Keratinocyte (primary cell): ENCODE data around the gene FUBP1. TPM values are rescaled to one million over a fixed set of nuclear protein-coding genes. Genes with fewer than 3 reads are reported as not detected.

ENCODE experiments used
- DNase-seq: peaks from one replicate; pipeline ENCODE4 v3.0.0-alpha.2; 2011; ENCODE audit warnings: low read depth, missing footprints, low spot score
- FAIRE-seq: peaks from 2 replicates; lab custom pipeline; 2011; peaks lifted over from hg19 to GRCh38; lab: Jason Lieb, UNC
- H2AFZ ChIP-seq: 2 replicates; pipeline ENCODE4 v1.6.0; 2012; ENCODE audit warnings: low read length, control low read depth, inconsistent platforms; ENCODE audit not compliant: control insufficient read depth
- H3K27ac ChIP-seq: 2 replicates; pipeline ENCODE4 v1.5.1; 2011; ENCODE audit warnings: low read length; ENCODE audit not compliant: control insufficient read depth, insufficient read depth
- H3K27me3 ChIP-seq: 3 replicates; pipeline ENCODE4 v1.6.0; 2011; ENCODE audit warnings: low read length; ENCODE audit not compliant: control insufficient read depth, insufficient read depth; ENCODE audit errors: extremely low read depth
- H3K36me3 ChIP-seq, 2 experiments: 2 replicates in 1 of 2; 3 replicates in 1 of 2; pipeline ENCODE4 v1.5.1; 2011; ENCODE audit warnings: low read length in 2 of 2, mild to moderate bottlenecking in 1 of 2; ENCODE audit not compliant: control insufficient read depth in 2 of 2, insufficient read depth in 2 of 2; ENCODE audit errors: extremely low read depth in 1 of 2
- H3K4me1 ChIP-seq: 3 replicates; pipeline ENCODE4 v1.5.1; 2011; ENCODE audit warnings: low read length; ENCODE audit not compliant: control insufficient read depth, insufficient read depth; ENCODE audit errors: extremely low read depth
- H3K4me2 ChIP-seq: 3 replicates; pipeline ENCODE4 v1.6.0; 2011; ENCODE audit warnings: low read depth, low read length; ENCODE audit not compliant: control insufficient read depth, insufficient read depth; ENCODE audit errors: extremely low read depth
- H3K4me3 ChIP-seq, 3 experiments: fragments of 200-600 bp in 1 of 3; sonication (generic) in 1 of 3; 2 replicates in 2 of 3; 3 replicates in 1 of 3; pipeline ENCODE4 v1.5.1; 2011 to 2016; ENCODE audit warnings: low read length in 3 of 3, mild to moderate bottlenecking in 3 of 3, control low read depth in 2 of 3, inconsistent platforms in 1 of 3, low read depth in 1 of 3, mixed read lengths in 1 of 3, mixed run types in 1 of 3, moderate library complexity in 1 of 3; ENCODE audit not compliant: control insufficient read depth in 2 of 3, insufficient read depth in 2 of 3; ENCODE audit errors: extremely low read depth in 1 of 3
- H3K79me2 ChIP-seq: 2 replicates; pipeline ENCODE4 v1.6.0; 2012; ENCODE audit warnings: low read length; ENCODE audit not compliant: control insufficient read depth, insufficient read depth
- H3K9ac ChIP-seq: 3 replicates; pipeline ENCODE4 v1.6.0; 2011; ENCODE audit warnings: low read length; ENCODE audit not compliant: control insufficient read depth, insufficient read depth; ENCODE audit errors: extremely low read depth
- H3K9me1 ChIP-seq: 3 replicates; pipeline ENCODE4 v1.6.0; 2011; ENCODE audit warnings: low read length; ENCODE audit not compliant: control insufficient read depth, insufficient read depth; ENCODE audit errors: extremely low read depth
- H3K9me3 ChIP-seq: 2 replicates; pipeline ENCODE4 v1.5.1; 2012; ENCODE audit warnings: low read depth, low read length; ENCODE audit not compliant: control insufficient read depth
- H4K20me1 ChIP-seq: 3 replicates; pipeline ENCODE4 v1.6.0; 2011; ENCODE audit warnings: low read length; ENCODE audit not compliant: control insufficient read depth, insufficient read depth; ENCODE audit errors: extremely low read depth
- EZH2 ChIP-seq: IDR thresholded peaks from one replicate; pipeline ENCODE4 v1.6.1; 2012; ENCODE audit warnings: inconsistent platforms, mild to moderate bottlenecking, low read length, moderate library complexity
- dilution Hi-C: fragments of 300-500 bp; cut with MboI; formaldehyde crosslinking; loops from one replicate; pipeline ENCODE4 v1.7.0; 2020; ENCODE audit warnings: low sequenced_read_pairs; ENCODE audit not compliant: extremely low pct_ligation_motif_present
- polyA plus RNA-seq, 5 experiments: library from polyadenylated mRNA; depleted of rRNA in 3 of 5; stranded (reverse) in 3 of 5; stranded (forward) in 1 of 5; unstranded in 1 of 5; fragments of >200 nt; gene quantifications; 1 replicate in 1 of 5; 2 replicates in 3 of 5; 3 replicates in 1 of 5; pipeline versions ENCODE4 v1.2.1 to v1.2.3, GENCODE V29; 2011 to 2012; ENCODE audit warnings: missing spikeins in 2 of 5, low read depth in 1 of 5, low replicate concordance in 1 of 5
- TF ChIP-seq, protein P1 (sequence below), 3 experiments: IDR thresholded peaks in 1 of 3; conservative IDR thresholded peaks in 1 of 3; optimal IDR thresholded peaks in 1 of 3; 2 replicates in 2 of 3; 3 replicates in 1 of 3; pipeline versions ENCODE3 to v1.5.1; 2011; ENCODE audit warnings: low read length in 3 of 3, mild to moderate bottlenecking in 3 of 3, moderate library complexity in 2 of 3, control low read depth in 1 of 3, inconsistent platforms in 1 of 3; ENCODE audit not compliant: insufficient read depth in 2 of 3; ENCODE audit errors: extremely low read depth in 1 of 3

The FUBP1 gene
- polyA plus RNA-seq, 1 donor (not counting 4 experiments of a cell fraction or from before 2014, with no cell fraction given): 137 TPM

DNA sequence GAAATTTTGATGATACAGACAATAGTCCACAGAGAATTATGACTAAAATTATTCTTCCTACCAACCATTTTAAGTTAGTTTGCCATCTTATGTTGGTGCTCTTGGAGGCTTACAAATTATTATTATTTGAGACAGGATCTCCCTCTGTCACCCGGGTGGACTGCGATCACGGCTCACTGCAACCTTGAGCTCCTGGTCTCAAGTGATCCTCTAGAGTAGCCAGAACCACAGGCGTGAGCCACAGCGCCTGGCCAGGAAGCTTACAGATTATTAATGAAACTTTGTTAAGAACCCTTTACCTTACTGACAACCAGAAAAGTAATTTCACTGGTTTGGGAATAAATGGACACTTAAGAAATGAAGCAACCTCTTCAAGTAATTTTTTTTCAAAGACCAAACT is 17.9 kb upstream of the FUBP1 start:
- no peak overlapping the region for H3K4me2 ChIP-seq
- DNase-seq: no peak
- dilution Hi-C loops: no loop called here
- no peak for FAIRE-seq
- H3K9ac ChIP-seq: no peak overlapping the region
- peaks cover 2% of the 10 kb centered on the region for H3K4me1 ChIP-seq
- H3K27me3 ChIP-seq: no peaks in the 10 kb centered on the region
- no peaks in the 10 kb centered on the region for H3K9me3 ChIP-seq
- H3K36me3 ChIP-seq: peaks cover 0 to 2% of the 10 kb centered on the region in 2 experiments
- TF ChIP-seq EZH2: no peak
- TF ChIP-seq, protein P1, sequence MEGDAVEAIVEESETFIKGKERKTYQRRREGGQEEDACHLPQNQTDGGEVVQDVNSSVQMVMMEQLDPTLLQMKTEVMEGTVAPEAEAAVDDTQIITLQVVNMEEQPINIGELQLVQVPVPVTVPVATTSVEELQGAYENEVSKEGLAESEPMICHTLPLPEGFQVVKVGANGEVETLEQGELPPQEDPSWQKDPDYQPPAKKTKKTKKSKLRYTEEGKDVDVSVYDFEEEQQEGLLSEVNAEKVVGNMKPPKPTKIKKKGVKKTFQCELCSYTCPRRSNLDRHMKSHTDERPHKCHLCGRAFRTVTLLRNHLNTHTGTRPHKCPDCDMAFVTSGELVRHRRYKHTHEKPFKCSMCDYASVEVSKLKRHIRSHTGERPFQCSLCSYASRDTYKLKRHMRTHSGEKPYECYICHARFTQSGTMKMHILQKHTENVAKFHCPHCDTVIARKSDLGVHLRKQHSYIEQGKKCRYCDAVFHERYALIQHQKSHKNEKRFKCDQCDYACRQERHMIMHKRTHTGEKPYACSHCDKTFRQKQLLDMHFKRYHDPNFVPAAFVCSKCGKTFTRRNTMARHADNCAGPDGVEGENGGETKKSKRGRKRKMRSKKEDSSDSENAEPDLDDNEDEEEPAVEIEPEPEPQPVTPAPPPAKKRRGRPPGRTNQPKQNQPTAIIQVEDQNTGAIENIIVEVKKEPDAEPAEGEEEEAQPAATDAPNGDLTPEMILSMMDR (optimal IDR thresholded peaks at IDR 0.05 in 1 of 3, IDR thresholded peaks at IDR 0.05 in 1 of 3, conservative IDR thresholded peaks at IDR 0.05 in 1 of 3; ENCODE audit: extremely low read depth in 1 of 3, insufficient read depth in 2 of 3, low read length in 3 of 3): no peak
- H3K9me1 ChIP-seq: no peaks in the 10 kb centered on the region
- H3K79me2 ChIP-seq: peaks cover 14% of the 10 kb centered on the region
- H3K27ac ChIP-seq: no peak overlapping the region
- no peaks in the 10 kb centered on the region for H4K20me1 ChIP-seq
- no peak overlapping the region for H2AFZ ChIP-seq
- H3K4me3 ChIP-seq: no peak overlapping the region

DNA sequence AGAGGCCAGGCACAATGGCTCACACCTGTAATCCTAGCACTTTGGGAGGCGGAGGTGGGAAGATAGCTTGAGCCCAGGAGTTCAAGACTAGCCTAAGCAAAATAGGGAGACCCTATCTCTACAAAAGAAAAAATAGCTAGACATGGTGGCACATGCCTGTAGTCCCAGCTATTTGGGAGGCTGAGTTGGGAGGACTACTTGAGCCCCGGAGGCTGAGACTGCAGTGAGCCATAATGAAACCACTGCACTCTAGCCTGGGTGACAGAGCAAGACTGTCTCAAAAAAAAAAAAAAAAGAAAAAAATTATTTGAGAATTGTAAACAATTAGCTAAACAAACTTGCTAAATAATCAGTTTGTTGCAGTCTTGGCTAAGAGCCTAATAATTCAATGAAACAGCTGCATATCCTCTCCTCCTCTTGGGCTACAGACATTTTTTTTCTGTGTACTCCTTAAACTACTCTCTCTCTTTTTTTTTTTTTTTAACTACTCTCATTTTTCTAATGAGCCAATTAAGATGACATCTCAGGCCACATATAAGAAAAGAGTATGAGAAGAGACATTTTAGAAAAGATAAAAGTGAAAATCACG is 15.3 kb upstream of the FUBP1 start:
- Histone ChIP-seq H3K36me3 (peaks cover 0 to 2% of the 10 kb centered on the region in 2 experiments), H3K9me1 (no peaks in the 10 kb centered on the region), H3K27me3 (no peaks in the 10 kb centered on the region), H3K9me3 (no peaks in the 10 kb centered on the region), H2AFZ (no peak overlapping the region), H3K4me2 (no peak overlapping the region), H4K20me1 (no peaks in the 10 kb centered on the region), H3K9ac (no peak overlapping the region), H3K27ac (no peak overlapping the region), H3K79me2 (peaks cover 34% of the 10 kb centered on the region), H3K4me1 (peaks cover 6% of the 10 kb centered on the region), H3K4me3 (no peak overlapping the region)
- TF ChIP-seq, protein P1 (optimal IDR thresholded peaks at IDR 0.05 in 1 of 3, IDR thresholded peaks at IDR 0.05 in 1 of 3, conservative IDR thresholded peaks at IDR 0.05 in 1 of 3; ENCODE audit: extremely low read depth in 1 of 3, insufficient read depth in 2 of 3, low read length in 3 of 3): no peak
- no peak for TF ChIP-seq EZH2
- FAIRE-seq: no peak
- no peak for DNase-seq
- dilution Hi-C loops: no loop called here
